GM21390 (cell line): ENCODE results near the gene ARHGAP9.

ENCODE experiments used
- ATAC-seq: cut with Tn5 transposase; IDR thresholded peaks from one replicate; pipeline ENCODE4 v1.9.1; 2021; ENCODE audit not compliant: unreplicated experiment

Gene ARHGAP9

GRCh38 chr12:57479376-57480115 is at the start of gene ARHGAP9:
Gene ARHGAP9 (minus strand): TSS chr12:57479866. CDS start chr12:57479406, 460 bp downstream.
- ATAC-seq = peak; percentile 38

GRCh38 chr12:57528831-57529555 is 49.3 kb upstream of the ARHGAP9 start:
- no peak for ATAC-seq

GRCh38 chr12:57528176-57528575 is 48.5 kb upstream of the ARHGAP9 start:
- no peak for ATAC-seq

- no peak for ATAC-seq
Observed at GRCh38 chr12:57527184-57527583, 47.5 kb upstream of the ARHGAP9 start.

- ATAC-seq = no peak
Observed at GRCh38 chr12:57526477-57527126, 46.9 kb upstream of the ARHGAP9 start.

GRCh38 chr12:57525615-57526383 is 46.1 kb upstream of the ARHGAP9 start:
- no peak for ATAC-seq

- ATAC-seq = no peak
Observed at GRCh38 chr12:57524814-57525614, 45.3 kb upstream of the ARHGAP9 start.

- no peak for ATAC-seq
Observed at GRCh38 chr12:57523706-57524614, 44.3 kb upstream of the ARHGAP9 start.

- no peak for ATAC-seq
Observed at GRCh38 chr12:57522887-57523705, 43.4 kb upstream of the ARHGAP9 start.

GRCh38 chr12:57522011-57522886 is 42.6 kb upstream of the ARHGAP9 start, which contains the start of gene MBD6:
Gene MBD6 (plus strand): TSS chr12:57522824. CDS start chr12:57524304, 1,480 bp downstream.
- peak; percentile 40 for ATAC-seq

- ATAC-seq = no peak
Observed at GRCh38 chr12:57521525-57522010, 41.9 kb upstream of the ARHGAP9 start.

- peak; percentile 69 for ATAC-seq
Observed at GRCh38 chr12:57520053-57520818, 40.6 kb upstream of the ARHGAP9 start, which contains the start of gene DDIT3. Gene DDIT3 (minus strand): TSS chr12:57520514. CDS start chr12:57517406, 3,108 bp downstream.

- ATAC-seq = peak; percentile 1
Observed at GRCh38 chr12:57519796-57520052, 40.1 kb upstream of the ARHGAP9 start.

GRCh38 chr12:57518920-57519795 is 39.5 kb upstream of the ARHGAP9 start:
- no peak for ATAC-seq

- ATAC-seq = no peak
Observed at GRCh38 chr12:57518176-57518919, 38.7 kb upstream of the ARHGAP9 start.
